Measurements from ENCODE around the gene CASP1.

DNA sequence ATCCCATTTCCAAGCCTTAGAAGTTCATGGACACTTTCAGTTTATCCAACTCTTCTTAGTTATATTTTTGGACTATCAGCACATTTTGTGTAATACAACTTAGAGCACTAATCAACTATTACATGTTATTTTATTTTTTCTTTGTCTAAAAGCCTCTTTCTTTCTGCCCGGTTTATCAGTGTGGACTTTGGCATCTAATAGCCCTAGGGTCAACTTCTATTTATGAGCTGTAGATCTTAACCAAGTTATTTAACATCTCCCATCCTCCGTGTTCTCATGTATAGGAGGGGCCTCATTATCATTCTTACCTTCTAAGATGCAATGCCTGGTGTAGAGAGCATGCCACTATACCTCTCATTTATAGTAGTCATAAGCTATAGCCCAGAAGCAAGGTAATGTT, 5.8 kb upstream of the CASP1 start:
- TF ChIP-seq POLR2A (IDR thresholded peaks at IDR 0.05; ENCODE audit: extremely low read depth, insufficient read length) (no peak), MYC (IDR thresholded peaks at IDR 0.05; ENCODE audit: low read depth, low read length) (no peak)
- TF ChIP-seq, protein P1, sequence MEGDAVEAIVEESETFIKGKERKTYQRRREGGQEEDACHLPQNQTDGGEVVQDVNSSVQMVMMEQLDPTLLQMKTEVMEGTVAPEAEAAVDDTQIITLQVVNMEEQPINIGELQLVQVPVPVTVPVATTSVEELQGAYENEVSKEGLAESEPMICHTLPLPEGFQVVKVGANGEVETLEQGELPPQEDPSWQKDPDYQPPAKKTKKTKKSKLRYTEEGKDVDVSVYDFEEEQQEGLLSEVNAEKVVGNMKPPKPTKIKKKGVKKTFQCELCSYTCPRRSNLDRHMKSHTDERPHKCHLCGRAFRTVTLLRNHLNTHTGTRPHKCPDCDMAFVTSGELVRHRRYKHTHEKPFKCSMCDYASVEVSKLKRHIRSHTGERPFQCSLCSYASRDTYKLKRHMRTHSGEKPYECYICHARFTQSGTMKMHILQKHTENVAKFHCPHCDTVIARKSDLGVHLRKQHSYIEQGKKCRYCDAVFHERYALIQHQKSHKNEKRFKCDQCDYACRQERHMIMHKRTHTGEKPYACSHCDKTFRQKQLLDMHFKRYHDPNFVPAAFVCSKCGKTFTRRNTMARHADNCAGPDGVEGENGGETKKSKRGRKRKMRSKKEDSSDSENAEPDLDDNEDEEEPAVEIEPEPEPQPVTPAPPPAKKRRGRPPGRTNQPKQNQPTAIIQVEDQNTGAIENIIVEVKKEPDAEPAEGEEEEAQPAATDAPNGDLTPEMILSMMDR (IDR thresholded peaks at IDR 0.05; ENCODE audit: low read depth, low read length), result no peak
- TF ChIP-seq, protein P2, sequence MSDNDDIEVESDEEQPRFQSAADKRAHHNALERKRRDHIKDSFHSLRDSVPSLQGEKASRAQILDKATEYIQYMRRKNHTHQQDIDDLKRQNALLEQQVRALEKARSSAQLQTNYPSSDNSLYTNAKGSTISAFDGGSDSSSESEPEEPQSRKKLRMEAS (IDR thresholded peaks at IDR 0.05; ENCODE audit: low read depth, low read length), result no peak

All from NB4 (cell line).